ENCODE data around the gene RNF31.

Gene RNF31

DNA sequence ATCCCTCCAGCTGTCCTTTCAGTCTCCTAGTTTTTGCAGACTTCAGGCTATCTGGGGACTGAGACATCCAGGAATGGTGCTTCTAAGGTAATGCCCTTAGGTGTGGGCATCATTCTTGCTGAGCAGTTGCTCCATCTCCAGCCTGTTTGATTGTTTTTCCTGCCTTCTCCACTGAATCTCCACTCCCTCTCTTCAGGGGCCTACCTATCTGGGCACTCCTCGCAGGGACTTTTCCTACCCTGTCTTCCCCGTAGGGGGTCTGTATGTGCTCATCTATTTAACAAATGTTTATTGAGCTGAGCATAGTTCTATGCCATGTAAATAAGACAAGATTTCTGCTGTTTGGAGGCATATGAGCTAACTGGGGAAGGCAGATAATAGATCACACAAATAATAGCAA is 14.3 kb upstream of the RNF31 start:
- DNase-seq, result no peak
- H3K27me3 Mint-ChIP-seq (ENCODE audit: low read depth, poor library complexity), result peaks cover 22% of the 10 kb centered on the region
- H3K4me1 Mint-ChIP-seq, result peaks cover 47% of the 10 kb centered on the region
- TF ChIP-seq, protein P1, sequence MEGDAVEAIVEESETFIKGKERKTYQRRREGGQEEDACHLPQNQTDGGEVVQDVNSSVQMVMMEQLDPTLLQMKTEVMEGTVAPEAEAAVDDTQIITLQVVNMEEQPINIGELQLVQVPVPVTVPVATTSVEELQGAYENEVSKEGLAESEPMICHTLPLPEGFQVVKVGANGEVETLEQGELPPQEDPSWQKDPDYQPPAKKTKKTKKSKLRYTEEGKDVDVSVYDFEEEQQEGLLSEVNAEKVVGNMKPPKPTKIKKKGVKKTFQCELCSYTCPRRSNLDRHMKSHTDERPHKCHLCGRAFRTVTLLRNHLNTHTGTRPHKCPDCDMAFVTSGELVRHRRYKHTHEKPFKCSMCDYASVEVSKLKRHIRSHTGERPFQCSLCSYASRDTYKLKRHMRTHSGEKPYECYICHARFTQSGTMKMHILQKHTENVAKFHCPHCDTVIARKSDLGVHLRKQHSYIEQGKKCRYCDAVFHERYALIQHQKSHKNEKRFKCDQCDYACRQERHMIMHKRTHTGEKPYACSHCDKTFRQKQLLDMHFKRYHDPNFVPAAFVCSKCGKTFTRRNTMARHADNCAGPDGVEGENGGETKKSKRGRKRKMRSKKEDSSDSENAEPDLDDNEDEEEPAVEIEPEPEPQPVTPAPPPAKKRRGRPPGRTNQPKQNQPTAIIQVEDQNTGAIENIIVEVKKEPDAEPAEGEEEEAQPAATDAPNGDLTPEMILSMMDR (IDR thresholded peaks at IDR 0.05), result no peak
- peaks cover 5% of the 10 kb centered on the region for H3K36me3 Mint-ChIP-seq (ENCODE audit: low read depth)
- no peak overlapping the region for H3K27ac Mint-ChIP-seq
- H3K4me3 Mint-ChIP-seq, result no peak overlapping the region
- no peaks in the 10 kb centered on the region for H3K9me3 Mint-ChIP-seq

DNA sequence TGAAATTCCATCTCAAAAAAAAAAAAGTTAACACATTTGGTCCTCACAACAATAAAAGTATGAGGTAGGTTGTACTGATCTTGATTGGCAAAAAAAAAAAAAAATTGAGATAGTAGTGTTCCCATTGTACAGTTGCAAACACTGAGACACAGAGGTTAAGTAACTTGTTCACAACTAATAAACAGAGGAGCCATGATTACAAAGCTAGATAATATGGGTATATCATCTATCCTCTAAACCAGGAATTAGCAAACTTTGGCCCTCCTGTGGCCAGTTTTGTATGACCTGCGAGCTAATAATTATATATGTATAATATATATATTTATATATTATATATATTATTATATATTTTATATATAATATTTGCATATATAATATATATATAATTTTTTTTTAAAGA is 13.6 kb upstream of the RNF31 start:
- no peaks in the 10 kb centered on the region for H3K9me3 Mint-ChIP-seq
- TF ChIP-seq, protein P1 (IDR thresholded peaks at IDR 0.05), result no peak
- peaks cover 54% of the 10 kb centered on the region for H3K4me1 Mint-ChIP-seq
- no peak overlapping the region for H3K27ac Mint-ChIP-seq
- H3K4me3 Mint-ChIP-seq, result no peak overlapping the region
- H3K27me3 Mint-ChIP-seq (ENCODE audit: low read depth, poor library complexity), result peaks cover 22% of the 10 kb centered on the region
- peaks cover 13% of the 10 kb centered on the region for H3K36me3 Mint-ChIP-seq (ENCODE audit: low read depth)
- no peak for DNase-seq

DNA sequence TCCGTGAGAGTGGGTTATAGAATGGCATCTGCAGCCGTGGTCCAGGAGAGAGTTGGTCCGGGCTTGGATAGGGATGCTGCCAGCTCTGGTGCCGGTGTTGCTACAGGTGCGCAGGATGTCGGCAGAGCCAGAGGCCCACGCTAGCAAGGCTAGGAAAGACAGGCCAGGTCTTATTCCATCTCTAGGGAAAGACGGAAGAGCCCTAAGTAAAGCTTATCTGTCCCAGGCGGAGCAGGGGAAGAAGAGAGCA is 11.8 kb upstream of the RNF31 start:
- Mint-ChIP-seq H3K27me3 (ENCODE audit: low read depth, poor library complexity) (peaks cover 22% of the 10 kb centered on the region), H3K4me3 (peak overlapping the region; percentile 88), H3K4me1 (peaks cover 67% of the 10 kb centered on the region), H3K9me3 (no peaks in the 10 kb centered on the region), H3K36me3 (ENCODE audit: low read depth) (peaks cover 25% of the 10 kb centered on the region), H3K27ac (no peak overlapping the region)
- no peak for DNase-seq
- TF ChIP-seq, protein P1 (IDR thresholded peaks at IDR 0.05), result no peak

DNA sequence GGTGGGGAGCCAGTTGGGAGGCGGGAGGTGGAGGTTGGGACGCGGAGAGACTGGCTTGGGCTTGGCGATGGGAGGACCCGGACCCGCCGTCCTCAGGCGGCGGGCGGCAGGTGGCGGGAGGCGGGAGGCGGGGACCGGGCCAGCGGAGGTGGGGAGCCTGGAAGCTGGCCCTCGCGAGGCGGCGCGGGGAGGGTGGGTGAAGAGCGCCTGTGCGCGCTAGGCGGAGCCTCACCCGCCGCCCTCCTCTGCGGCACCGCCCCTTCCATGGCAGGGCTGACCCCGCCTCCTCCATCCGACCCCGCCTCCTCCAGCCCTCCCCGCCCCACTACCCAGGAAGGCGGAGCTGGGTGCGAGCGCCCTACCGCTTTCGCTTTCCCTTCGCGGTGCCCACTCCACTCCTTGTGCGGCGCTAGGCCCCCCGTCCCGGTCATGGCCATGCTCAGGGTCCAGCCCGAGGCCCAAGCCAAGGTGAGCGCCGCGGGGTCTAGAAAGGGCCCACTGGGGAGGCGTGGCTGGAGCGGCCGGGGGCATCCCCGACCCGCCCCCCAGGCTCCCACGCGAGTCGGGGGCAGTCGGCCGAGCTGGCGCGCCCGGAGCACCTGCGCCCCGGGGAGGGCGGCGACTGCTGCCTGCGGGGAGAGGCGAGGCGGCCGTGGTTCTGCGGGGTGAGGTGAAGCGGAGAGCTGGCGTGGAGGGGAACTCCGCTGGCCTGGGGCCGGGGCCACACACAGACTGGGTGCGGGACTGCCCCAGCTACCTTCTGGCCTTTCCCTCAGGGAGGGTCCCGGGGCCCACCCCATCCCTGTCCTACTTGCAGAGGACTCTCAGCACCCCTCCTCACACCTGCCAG is 11.2 kb upstream of the RNF31 start, which contains the start of gene PSME1:
TSS of gene PSME1 (plus strand) at position 361 of the 850 bp plus-strand sequence. CDS start at position 430, 69 bp downstream.
- Mint-ChIP-seq H3K4me1 (peaks cover 66% of the 10 kb centered on the region), H3K27me3 (ENCODE audit: low read depth, poor library complexity) (peaks cover 22% of the 10 kb centered on the region), H3K9me3 (no peaks in the 10 kb centered on the region), H3K27ac (peak within 1 kb of the TSS; percentile 73), H3K4me3 (peak within 1 kb of the TSS; percentile 88), H3K36me3 (ENCODE audit: low read depth) (peaks cover 25% of the 10 kb centered on the region)
- TF ChIP-seq, protein P1 (IDR thresholded peaks at IDR 0.05), result no peak
- peak; percentile 96 for DNase-seq

DNA sequence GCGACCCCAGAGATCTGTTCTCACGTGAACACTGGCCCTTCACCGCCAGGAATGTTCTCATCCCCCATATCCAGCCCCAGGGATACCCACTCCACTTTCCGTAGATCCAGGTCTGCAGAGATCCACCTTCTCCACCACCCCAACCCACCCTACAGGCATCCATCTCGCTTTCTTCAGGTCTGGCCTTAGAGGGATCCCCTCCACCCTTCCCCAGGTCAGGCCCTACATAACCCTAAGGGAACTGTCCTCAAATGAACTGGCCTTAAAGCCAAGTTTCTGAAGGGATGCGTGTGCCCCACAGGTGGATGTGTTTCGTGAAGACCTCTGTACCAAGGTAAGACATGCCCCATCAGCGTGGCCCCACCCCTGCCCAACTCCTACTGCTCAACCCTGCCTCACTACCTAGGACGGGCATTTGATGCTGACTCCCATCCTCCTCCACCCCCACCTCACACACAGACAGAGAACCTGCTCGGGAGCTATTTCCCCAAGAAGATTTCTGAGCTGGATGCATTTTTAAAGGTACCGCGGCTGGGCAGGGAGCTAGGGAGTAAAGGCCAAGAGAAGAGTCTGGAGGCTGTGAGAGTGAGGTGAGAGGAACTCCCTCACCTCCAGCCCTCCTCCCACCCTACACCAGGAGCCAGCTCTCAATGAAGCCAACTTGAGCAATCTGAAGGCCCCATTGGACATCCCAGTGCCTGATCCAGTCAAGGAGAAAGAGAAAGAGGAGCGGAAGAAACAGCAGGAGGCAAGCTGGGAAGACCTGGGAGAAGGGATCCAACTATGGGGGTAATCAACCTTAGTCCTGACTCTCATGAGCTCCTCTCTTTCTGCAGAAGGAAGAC is 10.4 kb upstream of the RNF31 start:
- Mint-ChIP-seq H3K4me1 (peaks cover 61% of the 10 kb centered on the region), H3K9me3 (no peaks in the 10 kb centered on the region), H3K4me3 (peak overlapping the region; percentile 83), H3K27me3 (ENCODE audit: low read depth, poor library complexity) (peaks cover 18% of the 10 kb centered on the region), H3K36me3 (ENCODE audit: low read depth) (peaks cover 25% of the 10 kb centered on the region), H3K27ac (peak overlapping the region; percentile 73)
- TF ChIP-seq, protein P1 (IDR thresholded peaks at IDR 0.05), result no peak
- no peak for DNase-seq
